Measurements from ENCODE around the gene S100A8.

GRCh38 chr1:153402226-153402625, 11.4 kb upstream of the S100A8 start:
- TF ChIP-seq CTCF (conservative IDR thresholded peaks at IDR 0.05; ENCODE audit: low read depth, low read length) (no peak), EZH2 (IDR thresholded peaks at IDR 0.05; ENCODE audit: borderline replicate concordance, low read depth, low read length, poor library complexity, severe bottlenecking) (no peak)
